ENCODE data around the gene UBXN1.

DNA sequence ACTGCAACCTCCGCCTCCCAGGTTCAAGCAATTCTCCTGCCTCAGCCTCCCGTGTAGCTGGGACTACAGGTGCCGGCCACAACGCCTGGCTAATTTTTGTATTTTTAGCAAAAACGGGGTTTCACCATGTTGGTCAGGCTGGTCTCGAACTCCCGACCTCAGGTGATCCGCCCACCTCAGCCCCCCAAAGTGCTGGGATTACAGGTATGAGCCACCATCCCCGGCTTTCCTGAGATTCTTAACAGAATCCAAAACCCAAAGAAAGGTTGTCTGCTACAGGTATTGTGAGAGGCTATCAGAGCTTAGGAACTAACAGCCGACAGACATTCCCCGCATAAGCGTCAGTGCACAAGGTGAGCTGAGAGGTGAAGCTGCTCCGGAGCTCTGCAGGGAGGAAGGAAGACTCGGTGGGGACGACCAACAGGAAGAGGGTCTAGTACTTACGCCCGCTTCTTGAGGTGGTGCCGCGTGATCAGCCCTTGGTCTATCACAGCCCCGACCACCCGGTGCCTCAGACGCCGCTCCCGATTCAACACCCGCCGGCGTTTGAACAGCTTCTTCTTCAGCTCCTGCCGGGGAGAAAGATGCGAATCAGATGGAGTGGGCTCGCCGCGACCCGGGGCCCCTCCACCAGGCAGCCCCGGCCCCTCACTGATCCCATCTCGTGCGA is 14.3 kb downstream of the UBXN1 start:
- TF ChIP-seq CTCF (IDR thresholded peaks at IDR 0.05 in 4 of 5, conservative IDR thresholded peaks at IDR 0.05 in 1 of 5) (no peak), POLR2A (IDR thresholded peaks at IDR 0.05) (no peak)

All from gastrocnemius medialis (tissue), 4 donors.